Measurements from ENCODE around the gene DLGAP1.

Gene DLGAP1

GRCh38 chr18:3852321-3852720 lies 602.8 kb downstream of the DLGAP1 start:
- no peak for DNase-seq

- no peak for DNase-seq
Observed at GRCh38 chr18:3851159-3851558, 603.9 kb downstream of the DLGAP1 start.

- DNase-seq = no peak
Observed at GRCh38 chr18:3848316-3848715, 606.8 kb downstream of the DLGAP1 start.

GRCh38 chr18:3845161-3845560 lies 609.9 kb downstream of the DLGAP1 start:
- DNase-seq = no peak

- no peak for DNase-seq
Observed at GRCh38 chr18:3842844-3843243, 612.3 kb downstream of the DLGAP1 start.

GRCh38 chr18:3840766-3841165 lies 614.3 kb downstream of the DLGAP1 start:
- DNase-seq = no peak

- DNase-seq = no peak
Observed at GRCh38 chr18:3839581-3839981, 615.5 kb downstream of the DLGAP1 start.

GRCh38 chr18:3836483-3837335 lies 618.4 kb downstream of the DLGAP1 start:
- no peak for DNase-seq

GRCh38 chr18:3832025-3832638 lies 623.0 kb downstream of the DLGAP1 start:
- DNase-seq = no peak

- no peak for DNase-seq
Observed at GRCh38 chr18:3830604-3831003, 624.5 kb downstream of the DLGAP1 start.

- no peak for DNase-seq
Observed at GRCh38 chr18:3827236-3827845, 627.8 kb downstream of the DLGAP1 start.

- DNase-seq = no peak
Observed at GRCh38 chr18:3826021-3826420, 629.1 kb downstream of the DLGAP1 start.

- DNase-seq = no peak
Observed at GRCh38 chr18:3824101-3824500, 631.0 kb downstream of the DLGAP1 start.

- DNase-seq = no peak
Observed at GRCh38 chr18:3823073-3823472, 632.0 kb downstream of the DLGAP1 start.

- DNase-seq = no peak
Observed at GRCh38 chr18:3821524-3821923, 633.6 kb downstream of the DLGAP1 start.

GRCh38 chr18:3819961-3820360 lies 635.1 kb downstream of the DLGAP1 start:
- no peak for DNase-seq

GRCh38 chr18:3816610-3817363 lies 638.3 kb downstream of the DLGAP1 start:
- DNase-seq = peak; percentile 61

- DNase-seq = no peak
Observed at GRCh38 chr18:3815991-3816390, 639.1 kb downstream of the DLGAP1 start.

- no peak for DNase-seq
Observed at GRCh38 chr18:3814816-3815215, 640.3 kb downstream of the DLGAP1 start.

GRCh38 chr18:3810296-3810695 lies 644.8 kb downstream of the DLGAP1 start:
- peak; percentile 42 for DNase-seq

- DNase-seq = no peak
Observed at GRCh38 chr18:3808985-3809780, 645.9 kb downstream of the DLGAP1 start.

GRCh38 chr18:3806656-3807055 lies 648.5 kb downstream of the DLGAP1 start:
- DNase-seq = no peak
